Measurements from ENCODE around the gene POTEM.
"Not testable (repeated sequence)": the region's sequence is repeated elsewhere in the genome, so short reads cannot be mapped to it uniquely, and the experiment has no call there.

Gene POTEM

GRCh38 chr14:18967134-18967533 is at the start of gene POTEM:
Gene POTEM (plus strand): TSS chr14:18967434. CDS start chr14:18967486, 52 bp downstream.
- not testable (repeated sequence) for DNase-seq

- not testable (repeated sequence) for DNase-seq
Observed at GRCh38 chr14:18918345-18918744, 48.9 kb upstream of the POTEM start.

- not testable (repeated sequence) for DNase-seq
Observed at GRCh38 chr14:18920052-18920451, 47.2 kb upstream of the POTEM start.

- DNase-seq, result not testable (repeated sequence)
Observed at GRCh38 chr14:18921055-18921701, 46.1 kb upstream of the POTEM start.

DNA sequence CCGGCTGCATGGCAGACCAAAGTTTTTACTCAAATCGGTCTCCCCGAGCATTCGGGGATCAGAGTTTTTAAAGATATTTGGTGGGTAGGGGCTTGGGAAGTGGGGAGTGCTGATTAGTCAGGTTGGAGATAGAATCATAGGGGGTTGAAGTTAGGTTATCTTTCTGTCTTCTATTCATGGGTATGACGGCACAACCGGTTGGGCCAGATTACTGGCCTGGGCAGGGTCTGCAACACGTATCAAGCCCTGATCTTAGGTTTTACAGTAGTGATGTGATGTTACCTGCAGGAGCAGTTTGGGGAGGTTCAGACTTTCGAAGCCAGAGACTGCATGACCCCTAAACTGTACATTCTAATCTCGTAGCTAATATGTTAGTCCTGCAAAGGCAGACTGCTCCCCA is 30.4 kb upstream of the POTEM start:
- not testable (repeated sequence) for DNase-seq

DNA sequence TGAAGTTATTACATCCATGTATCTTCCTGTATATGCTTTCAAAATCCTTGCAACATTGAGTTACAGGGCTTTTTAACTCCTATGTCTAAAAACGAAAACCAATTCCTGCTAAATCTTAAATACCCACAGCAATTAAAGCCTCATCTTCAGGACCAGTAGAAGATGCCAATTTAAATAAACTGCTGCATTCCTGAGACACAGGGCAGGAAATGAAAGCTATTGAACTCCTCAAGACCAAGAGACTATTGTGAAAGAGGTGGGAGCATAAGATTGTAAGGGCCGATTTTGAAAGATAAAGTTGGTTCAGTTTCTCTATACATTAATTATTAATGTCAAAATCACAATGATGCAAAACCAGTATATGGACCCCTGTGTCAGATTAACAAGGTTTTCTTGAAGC is 28.5 kb upstream of the POTEM start:
- not testable (repeated sequence) for DNase-seq

DNA sequence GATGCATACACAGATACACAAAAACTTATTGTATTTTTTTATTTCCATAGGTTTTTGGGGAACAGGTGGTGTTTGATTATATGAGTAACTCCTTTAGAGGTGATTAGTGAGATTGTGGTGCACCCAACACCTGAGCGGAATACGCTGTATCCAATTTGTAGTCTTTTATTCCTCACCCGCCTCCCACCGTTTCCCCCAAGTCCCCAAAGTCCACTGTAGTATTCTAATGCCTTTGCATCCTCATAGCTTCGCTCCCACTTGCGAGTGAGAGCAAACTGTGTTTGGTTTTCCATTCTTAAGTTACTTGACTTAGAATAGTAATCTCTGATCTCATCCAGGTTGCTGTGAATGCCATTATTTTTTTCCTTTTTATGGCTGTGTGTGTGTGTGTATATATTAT is 17.3 kb upstream of the POTEM start:
- not testable (repeated sequence) for DNase-seq

DNA sequence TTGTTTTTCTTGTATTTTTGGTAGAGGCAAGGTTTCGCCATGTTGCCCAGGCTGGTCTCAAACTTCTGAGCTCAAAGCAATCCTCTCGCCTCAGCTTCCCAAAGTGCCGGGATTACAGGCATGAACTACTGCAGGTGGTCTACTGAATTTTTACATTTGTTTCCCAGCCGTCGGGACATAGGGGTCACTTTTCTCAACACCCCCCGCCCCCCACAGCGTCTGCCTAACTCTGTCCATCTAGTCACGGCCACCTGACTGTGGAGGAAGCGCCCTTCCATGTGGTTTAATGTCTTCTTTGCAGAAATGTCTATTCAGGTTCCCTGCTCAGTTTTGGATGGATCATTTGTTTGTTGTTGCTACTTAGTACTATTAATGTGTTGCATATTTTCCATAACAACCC is 14.1 kb upstream of the POTEM start:
- DNase-seq, result not testable (repeated sequence)

- DNase-seq, result not testable (repeated sequence)
Observed at GRCh38 chr14:18955816-18956215, 11.4 kb upstream of the POTEM start.

DNA sequence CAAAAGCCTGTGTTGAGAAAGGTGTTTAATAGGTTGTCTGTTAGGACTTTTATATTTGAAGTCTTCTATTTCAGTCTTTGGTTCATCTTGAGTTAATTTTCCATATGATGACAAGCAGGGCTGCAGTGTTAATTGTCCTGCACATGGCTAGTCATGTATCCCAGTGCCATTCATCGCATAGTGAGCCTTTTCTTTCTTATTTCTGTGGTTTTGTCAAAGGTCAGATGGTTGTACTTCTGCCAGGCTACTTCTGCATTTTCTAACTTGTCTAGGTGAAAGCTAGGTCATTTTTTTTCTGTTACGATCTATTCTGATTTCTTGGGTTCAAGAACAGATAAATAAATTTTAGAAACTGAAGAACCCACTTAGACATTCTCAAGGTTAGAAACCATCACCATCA is 5.7 kb upstream of the POTEM start:
- not testable (repeated sequence) for DNase-seq

DNA sequence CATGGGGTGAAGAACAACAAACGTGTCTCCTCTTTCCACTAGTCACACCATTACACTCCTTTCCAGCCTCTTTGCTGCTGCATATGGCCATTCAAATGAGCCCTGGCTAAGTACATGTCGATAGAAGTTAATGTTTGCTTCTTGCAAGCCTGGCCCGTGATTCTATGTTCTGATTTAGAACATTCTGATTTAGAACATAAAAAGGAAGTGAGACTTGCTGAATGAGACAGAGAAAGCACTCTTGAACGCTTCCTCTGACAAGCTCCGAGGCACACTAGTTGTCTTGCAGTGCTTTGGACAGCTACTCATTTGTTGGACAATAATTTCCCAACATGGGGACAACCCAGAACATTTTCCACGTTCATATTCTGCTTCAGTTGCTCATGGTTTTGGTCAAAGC is 5.1 kb upstream of the POTEM start:
- not testable (repeated sequence) for DNase-seq

DNA sequence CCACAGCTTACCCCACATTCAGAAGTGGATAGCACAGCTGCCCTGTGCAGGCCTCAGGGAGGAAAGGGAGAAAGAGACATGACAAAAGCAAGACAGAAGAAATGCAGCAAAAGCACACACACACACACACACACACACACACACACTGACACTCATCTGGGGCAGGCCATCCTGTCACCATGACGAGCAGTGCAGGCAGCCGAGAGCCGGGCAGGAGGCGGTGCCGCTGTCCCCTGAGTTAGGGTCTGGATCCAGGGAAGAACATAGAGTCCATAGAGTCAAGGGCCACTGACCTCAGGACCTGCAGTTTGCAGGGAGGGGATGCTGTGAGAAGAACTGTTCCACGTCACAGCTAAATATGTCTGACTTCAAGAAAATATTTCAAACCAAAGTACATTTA is 4.0 kb upstream of the POTEM start:
- not testable (repeated sequence) for DNase-seq

GRCh38 chr14:18964878-18965277 is 2.4 kb upstream of the POTEM start:
- not testable (repeated sequence) for DNase-seq

DNA sequence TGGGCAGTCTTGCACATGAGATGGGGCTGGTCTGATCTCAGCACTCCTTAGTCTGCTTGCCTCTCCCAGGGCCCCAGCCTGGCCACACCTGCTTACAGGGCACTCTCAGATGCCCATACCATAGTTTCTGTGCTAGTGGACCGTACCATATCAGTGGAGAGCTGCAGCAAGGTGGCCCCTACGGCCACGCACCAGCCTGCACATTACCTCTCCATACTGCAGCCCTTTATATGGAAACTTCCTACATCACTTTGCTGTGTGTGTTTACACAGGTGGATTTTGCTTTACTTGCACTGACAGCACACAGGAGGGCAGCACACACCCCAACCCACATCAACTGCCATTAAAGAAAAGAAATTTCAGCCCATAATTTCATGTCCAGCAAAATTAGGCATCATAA is 35.3 kb downstream of the POTEM start:
- DNase-seq, result not testable (repeated sequence)

- DNase-seq, result not testable (repeated sequence)
Observed at GRCh38 chr14:19006490-19006889, 39.3 kb downstream of the POTEM start.

GRCh38 chr14:19007678-19008077 is 40.4 kb downstream of the POTEM start:
- DNase-seq, result not testable (repeated sequence)

DNA sequence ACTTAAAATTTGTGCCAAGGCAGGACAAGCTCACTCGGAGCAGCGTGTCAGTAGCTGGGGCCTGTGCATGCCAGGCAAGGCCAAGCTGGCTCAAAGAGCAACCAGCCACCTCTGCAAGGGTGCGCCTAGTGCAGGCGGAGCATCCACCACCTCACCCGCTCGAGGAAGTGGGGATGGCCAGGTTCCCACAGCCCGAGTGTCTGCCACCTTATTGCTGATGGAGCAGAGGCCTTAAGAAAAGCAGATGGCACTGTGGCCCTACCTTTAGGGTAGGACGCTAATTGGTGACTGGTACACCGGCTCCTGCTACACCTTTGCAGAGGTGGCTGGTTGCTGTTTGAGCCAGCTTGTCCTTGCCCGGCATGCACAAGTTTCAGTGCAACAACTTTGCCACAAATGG is 43.8 kb downstream of the POTEM start:
- not testable (repeated sequence) for DNase-seq

GRCh38 chr14:19011703-19012102 is 44.5 kb downstream of the POTEM start:
- not testable (repeated sequence) for DNase-seq

DNA sequence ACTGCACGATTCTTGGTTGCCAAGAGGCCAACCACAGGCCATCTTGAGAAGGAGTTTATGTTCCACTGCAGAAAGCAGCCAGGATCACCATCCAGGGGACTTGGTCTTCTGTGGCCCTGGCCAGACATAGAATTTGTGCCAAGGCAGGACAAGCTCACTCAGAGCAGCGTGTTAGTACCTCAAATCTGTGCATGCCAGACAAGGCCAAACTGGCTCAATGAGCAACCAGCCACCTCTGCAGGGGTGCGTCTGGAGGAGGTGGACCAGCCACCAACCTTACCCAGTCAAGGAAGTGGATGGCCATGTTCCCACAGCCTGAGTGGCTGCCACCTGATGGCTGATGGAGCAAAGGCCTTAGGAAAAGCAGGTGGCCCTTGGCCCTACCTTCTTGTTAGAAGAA is 48.0 kb downstream of the POTEM start:
- not testable (repeated sequence) for DNase-seq

- not testable (repeated sequence) for DNase-seq
Observed at GRCh38 chr14:19025080-19025589, 57.9 kb downstream of the POTEM start.

DNA sequence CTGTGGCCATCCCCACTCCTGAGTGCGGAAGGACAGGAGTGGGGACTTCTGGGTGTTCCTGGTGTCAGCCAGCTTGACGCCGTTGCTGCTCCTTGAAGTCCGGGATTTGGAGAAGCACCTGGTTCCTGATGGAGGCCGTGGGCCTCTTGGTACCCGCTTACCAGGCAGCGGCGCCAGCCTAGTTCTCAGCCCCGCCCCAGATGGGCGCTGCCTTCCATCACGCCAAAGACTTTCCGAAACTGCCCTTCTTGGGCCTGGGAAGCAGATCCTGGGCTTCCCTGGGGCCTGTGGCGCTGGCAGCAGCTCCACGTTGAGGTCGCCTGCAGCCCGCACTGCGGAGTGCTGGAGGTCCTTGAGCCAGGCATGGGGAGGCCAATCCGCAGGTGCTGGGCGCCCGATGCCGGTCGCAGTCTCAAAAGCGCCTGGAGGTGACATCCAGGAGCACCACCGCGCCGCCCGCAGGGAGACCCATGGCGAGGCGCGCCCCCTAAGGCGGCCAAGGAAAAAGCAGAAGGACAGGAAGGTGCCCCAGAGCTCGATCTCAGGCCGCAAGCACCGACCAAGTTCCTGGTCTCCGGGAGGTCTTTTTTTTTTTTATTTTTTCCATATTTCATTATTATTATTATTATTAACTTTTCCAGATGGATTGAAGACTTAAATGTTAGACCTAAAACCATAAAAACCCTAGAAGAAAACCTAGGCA is 59.6 kb downstream of the POTEM start:
- not testable (repeated sequence) for DNase-seq

GRCh38 chr14:19027895-19028294 is 60.7 kb downstream of the POTEM start:
- not testable (repeated sequence) for DNase-seq

- DNase-seq, result not testable (repeated sequence)
Observed at GRCh38 chr14:19036811-19037382, 69.7 kb downstream of the POTEM start.
